GM12864 (cell line): Measurements from ENCODE around the gene SYCE3.

Source experiments
- DNase-seq: peaks from one replicate; pipeline ENCODE4 v3.0.0-alpha.2; 2011; ENCODE audit warnings: low read depth
- H3K4me3 ChIP-seq: 2 replicates; pipeline ENCODE4 v1.5.1; 2011; ENCODE audit warnings: mild to moderate bottlenecking, low read depth, low read length, control low read depth
- TF ChIP-seq, protein P1 (sequence below): IDR thresholded peaks from 2 replicates; pipeline ENCODE4 v1.5.1; 2011; ENCODE audit warnings: low read depth, mild to moderate bottlenecking, moderate library complexity, low read length, control low read depth, inconsistent platforms; ENCODE audit errors: missing control alignments

The SYCE3 gene, protein sequence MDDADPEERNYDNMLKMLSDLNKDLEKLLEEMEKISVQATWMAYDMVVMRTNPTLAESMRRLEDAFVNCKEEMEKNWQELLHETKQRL

DNA sequence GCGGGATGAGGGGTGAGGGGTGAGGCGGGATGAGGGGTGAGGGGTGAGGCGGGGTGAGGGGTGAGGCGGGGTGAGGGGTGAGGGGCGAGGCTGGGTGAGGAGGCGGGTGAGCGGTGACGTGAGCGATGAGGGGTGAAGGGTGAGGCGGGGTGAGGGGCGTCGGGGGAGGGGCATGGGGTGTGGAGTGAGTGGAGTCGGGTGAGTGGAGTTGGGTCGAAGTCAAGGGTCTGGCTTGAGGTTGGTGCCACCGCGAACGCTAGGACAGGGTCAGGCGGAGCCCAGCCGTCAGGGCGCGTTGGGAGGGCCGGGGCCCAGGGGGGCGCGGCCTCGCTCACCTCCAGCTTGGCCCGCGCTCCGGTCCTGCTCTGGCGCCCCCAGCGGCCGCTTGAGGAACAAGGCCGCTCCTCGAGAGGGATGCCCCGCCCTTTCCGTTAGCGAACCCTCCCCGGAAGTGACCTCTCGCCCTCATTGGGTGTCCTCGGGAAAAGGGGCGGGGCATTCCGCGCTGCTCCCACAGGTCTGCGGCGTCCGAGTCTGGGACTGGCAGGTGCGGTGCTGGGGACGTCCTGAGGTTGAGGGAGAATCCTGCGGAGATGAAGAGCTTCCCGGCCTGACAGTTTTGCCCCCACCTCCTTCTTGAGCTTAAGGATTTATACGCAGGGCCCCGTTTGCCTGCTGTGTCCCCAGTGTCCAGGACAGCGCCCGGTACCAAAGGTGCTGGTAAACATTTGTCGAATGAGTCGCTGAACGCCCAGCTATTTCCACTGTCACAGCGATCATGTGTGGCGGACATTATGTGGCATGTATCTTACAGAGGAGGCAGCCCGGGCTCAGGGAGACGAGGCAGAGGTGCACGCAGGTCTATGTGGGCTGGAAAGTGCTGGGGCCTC lies at the start of gene SYCE3:
Gene SYCE3 (minus strand): TSS at position 397 of the 890 bp plus-strand sequence. CDS start 6,514 bp downstream, outside the sequence.
- TF ChIP-seq, protein P1, sequence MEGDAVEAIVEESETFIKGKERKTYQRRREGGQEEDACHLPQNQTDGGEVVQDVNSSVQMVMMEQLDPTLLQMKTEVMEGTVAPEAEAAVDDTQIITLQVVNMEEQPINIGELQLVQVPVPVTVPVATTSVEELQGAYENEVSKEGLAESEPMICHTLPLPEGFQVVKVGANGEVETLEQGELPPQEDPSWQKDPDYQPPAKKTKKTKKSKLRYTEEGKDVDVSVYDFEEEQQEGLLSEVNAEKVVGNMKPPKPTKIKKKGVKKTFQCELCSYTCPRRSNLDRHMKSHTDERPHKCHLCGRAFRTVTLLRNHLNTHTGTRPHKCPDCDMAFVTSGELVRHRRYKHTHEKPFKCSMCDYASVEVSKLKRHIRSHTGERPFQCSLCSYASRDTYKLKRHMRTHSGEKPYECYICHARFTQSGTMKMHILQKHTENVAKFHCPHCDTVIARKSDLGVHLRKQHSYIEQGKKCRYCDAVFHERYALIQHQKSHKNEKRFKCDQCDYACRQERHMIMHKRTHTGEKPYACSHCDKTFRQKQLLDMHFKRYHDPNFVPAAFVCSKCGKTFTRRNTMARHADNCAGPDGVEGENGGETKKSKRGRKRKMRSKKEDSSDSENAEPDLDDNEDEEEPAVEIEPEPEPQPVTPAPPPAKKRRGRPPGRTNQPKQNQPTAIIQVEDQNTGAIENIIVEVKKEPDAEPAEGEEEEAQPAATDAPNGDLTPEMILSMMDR: peak; percentile 87
- H3K4me3 ChIP-seq: peak within 1 kb of the TSS; percentile 57
- peak; percentile 76 for DNase-seq

DNA sequence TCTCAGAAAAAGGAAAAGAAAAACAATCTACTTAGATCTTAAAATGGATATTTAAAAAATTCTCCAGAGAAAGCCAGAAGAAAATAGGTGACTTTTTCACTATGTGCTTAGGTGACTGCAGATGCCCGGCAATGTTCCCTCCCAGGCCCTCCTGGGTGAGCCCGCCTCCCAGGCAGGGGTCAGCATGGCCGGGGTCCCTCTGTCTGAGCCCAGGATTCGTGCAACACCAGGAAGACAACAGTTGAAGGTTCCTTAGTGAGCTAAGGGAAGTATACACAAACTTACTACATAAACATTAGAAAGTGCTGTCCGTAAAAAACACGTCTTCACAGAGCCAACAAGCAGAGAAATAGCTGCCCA lies 49.4 kb upstream of the SYCE3 start:
- H3K4me3 ChIP-seq: no peak overlapping the region
- TF ChIP-seq, protein P1: no peak

DNA sequence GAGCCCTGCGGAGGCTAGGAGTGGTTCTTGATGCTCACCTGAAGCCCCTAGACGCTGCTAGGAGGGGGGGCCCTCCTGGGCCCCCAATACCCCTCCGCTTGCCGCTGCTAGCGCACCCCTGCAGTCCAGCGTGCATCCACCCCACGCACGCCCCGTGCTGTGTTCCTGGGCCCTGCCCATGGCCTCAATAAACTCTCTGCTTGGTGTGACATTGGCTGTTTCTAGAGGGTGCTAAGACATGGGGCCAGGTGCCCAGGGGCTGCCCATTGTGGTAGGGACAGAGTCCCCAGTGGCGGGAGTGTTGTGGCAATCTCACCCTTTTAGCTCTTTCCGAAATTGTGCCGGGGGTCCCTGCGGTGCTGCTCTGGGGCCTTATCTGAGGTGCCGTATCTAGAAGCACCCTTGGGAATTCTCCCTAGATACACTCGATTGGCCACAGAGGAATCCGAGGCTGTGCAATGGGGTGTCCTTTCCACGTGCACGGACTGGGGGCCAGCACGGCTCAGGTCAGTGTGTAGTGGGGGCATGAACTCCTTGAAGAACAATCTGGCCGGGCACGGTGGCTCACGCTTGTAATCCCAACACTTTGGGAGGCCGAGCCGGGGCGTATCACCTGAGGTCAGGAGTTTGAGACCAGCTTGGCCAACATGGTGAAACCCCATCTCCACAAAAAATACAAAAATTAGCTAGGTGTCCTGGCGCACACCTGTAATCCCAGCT lies 48.8 kb upstream of the SYCE3 start:
- no peak overlapping the region for H3K4me3 ChIP-seq
- DNase-seq: no peak
- TF ChIP-seq, protein P1: no peak

More for the DNA sequence above, 49.4 kb upstream of the SYCE3 start:
- DNase-seq: no peak

DNA sequence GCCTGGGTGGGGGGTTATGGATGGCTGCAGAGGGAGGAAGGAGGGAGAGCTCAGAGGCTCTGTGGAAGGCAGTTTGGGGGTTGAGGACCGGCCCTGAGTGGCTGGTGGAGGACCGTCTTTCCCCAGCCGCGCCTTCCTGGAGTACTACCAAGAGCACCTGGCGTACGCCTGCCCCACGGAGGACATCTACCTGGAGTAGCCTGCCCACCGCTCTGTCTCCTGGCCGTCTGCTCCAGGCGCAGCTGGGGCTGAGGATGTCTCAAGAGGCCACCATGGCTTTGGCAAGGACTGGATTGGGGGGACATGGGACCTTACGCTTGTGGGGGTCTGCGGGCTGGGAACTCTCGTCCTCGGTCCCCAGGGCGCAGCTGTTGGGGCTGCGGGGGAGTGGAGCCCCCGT lies 47.9 kb upstream of the SYCE3 start:
- TF ChIP-seq, protein P1: no peak
- H3K4me3 ChIP-seq: no peak overlapping the region
- DNase-seq: no peak

DNA sequence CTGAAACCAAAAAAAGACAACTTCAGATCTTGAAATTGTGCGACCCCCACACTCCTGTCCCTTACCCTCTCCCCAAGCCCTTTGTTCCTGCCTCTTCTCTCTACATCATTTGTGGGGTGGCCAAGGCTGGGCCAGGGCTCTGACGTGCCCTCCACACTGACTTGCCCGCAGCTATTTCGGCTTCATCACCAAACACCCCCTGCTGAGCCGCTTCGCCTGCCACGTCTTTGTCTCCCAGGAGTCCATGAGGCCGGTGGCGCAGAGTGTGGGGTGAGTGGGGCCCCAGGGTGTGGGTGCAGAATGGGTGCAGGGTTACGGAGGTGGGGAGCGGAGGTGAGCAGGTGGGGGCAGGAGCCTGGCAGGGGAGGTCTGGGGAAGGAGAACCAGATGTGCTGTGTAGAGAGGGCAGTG lies 47.3 kb upstream of the SYCE3 start:
- H3K4me3 ChIP-seq: no peak overlapping the region
- TF ChIP-seq, protein P1: no peak
- DNase-seq: no peak

DNA sequence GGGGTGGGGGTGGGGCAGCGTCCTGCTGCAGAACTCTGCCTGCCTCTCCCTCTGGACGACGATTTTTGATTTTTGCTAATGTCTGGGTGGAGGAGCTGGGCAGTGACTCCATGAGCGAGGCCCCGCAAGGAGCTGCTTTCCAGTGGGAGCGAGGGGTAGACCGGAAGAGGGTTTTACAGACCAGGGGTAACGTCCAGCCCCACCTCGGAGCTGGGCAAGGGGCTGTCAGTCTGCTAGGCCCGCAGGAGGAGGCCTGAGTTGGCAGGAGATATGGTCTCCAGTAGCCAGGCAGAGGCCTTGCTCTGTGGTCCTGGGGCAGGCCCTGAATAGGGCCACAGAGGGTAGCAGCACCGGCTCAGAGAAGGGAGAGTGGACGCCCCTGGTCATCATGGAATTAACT lies 46.9 kb upstream of the SYCE3 start:
- H3K4me3 ChIP-seq: no peak overlapping the region
- TF ChIP-seq, protein P1: no peak
- no peak for DNase-seq
